Measurements from ENCODE around the gene ANKRD65.

The ANKRD65 gene

DNA sequence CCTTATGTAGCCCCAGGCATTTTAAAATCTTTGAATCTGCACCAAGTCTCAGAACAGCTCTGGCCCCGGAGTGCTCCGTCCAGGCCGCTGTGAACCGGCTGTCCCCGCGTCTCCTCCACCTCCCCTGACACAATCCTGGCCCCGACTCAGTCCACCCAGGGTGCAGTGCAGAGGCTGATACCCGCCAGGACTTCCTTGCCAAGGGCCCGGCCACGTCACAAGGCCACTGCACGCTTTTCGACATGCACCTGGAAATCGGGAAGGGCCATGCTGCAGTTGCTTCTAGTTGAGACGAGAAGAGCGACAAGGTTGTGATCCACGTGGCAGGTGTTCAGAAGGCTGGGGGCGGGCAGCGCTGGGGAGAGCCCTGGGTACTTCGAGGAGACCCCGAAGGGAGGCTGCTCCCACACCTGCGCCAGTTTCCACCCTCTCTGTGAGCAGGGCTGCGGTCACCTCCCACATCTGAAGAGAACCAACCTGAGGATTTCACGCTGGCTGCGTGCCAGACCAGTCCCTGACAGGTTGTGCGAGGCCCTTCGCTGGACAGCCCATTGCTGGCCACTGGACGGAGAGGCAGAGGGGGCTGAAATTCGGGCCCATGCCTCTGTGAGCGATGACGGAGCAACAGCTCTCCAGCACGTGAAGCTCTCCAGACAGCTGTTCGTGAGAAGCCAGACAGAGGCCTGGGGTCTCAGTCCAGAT is 21.1 kb upstream of the ANKRD65 start:
- no peak overlapping the region for H3K4me3 ChIP-seq (ENCODE audit: low read depth, low read length)
- DNase-seq (ENCODE audit: low read depth), result no peak
- TF ChIP-seq, protein P1, sequence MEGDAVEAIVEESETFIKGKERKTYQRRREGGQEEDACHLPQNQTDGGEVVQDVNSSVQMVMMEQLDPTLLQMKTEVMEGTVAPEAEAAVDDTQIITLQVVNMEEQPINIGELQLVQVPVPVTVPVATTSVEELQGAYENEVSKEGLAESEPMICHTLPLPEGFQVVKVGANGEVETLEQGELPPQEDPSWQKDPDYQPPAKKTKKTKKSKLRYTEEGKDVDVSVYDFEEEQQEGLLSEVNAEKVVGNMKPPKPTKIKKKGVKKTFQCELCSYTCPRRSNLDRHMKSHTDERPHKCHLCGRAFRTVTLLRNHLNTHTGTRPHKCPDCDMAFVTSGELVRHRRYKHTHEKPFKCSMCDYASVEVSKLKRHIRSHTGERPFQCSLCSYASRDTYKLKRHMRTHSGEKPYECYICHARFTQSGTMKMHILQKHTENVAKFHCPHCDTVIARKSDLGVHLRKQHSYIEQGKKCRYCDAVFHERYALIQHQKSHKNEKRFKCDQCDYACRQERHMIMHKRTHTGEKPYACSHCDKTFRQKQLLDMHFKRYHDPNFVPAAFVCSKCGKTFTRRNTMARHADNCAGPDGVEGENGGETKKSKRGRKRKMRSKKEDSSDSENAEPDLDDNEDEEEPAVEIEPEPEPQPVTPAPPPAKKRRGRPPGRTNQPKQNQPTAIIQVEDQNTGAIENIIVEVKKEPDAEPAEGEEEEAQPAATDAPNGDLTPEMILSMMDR (IDR thresholded peaks at IDR 0.05; ENCODE audit: insufficient read depth, low read depth, low read length, missing control alignments), result no peak

DNA sequence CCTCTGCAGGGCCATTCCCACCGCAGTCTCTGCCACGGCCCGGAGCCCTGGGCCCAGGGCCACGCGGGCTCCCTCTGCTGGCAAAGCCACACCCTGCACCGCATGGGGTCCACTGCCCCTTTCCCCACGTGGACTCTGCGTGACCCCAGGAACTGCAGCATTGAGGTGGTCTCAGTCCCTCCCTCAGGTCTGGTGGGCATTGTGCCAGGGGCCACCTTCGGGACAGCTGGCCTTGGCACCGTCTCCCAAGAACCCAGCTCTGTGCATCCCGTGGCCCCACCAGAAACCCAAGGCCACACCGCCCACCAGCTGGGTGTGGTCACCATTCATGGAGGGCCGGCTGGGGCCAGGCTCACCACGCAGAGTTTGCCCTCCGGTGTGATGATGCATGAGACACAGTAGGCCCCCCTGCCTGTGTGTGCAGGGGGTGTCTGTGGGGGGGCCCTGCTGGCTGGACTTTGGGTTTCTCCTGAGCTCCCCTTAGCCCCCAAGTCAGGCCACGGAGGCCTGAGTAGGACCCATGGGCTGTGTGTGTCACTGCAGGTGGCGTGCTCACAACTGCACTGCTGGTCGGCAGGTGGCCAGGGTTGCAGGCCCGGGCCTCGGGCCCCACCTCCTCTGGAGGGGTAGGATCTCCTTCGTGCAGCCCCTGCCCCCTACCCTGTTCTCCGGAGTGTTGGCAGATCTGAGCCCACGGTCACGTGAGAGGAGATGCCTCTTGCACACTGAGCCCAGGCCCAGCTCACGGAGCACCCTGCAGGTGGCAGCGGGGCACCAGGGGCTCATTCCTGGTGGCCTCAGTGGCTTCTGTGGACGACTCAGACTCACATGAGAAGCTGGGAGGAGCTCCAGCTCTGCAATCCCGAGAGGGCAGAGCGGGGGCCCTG is 20.2 kb upstream of the ANKRD65 start:
- H3K4me3 ChIP-seq (ENCODE audit: low read depth, low read length), result no peak overlapping the region
- DNase-seq (ENCODE audit: low read depth), result peak; percentile 60
- TF ChIP-seq, protein P1 (IDR thresholded peaks at IDR 0.05; ENCODE audit: insufficient read depth, low read depth, low read length, missing control alignments), result peak; percentile 92

DNA sequence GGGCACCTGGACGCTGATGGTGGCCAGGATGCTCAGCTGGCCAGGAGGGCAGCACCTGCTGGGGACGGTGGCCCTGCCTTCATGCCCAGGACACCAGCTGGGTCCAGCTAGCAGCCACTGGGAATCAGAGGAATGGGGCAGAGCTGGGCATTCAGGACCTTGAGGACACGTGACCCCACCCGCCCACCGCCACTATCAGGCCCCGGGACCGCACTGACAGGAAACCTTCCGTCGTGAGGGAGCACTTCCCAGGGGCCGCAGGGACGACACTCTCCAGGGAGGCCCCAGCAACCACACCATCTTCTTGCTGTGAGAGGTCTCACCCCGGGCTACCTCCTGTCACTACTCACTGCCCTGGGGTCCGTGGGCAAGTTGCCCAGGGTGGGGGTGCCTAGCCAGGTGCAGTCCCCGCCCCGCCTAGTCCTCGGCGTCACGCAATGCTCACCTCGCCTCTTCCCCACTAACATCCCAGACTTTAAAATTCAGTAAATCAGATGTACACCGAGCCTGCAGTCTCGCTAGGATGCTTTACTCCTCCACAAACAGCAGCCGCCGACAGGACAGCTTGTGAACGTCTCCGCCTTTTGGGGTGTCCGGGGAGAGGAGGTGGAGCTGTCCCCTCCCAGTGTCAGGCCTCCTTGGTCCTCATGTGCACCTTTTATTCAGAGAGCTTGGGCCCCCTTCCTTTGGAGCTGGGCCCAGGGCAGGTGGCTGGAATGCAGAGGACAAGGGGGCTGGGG is 19.4 kb upstream of the ANKRD65 start:
- no peak overlapping the region for H3K4me3 ChIP-seq (ENCODE audit: low read depth, low read length)
- TF ChIP-seq, protein P1 (IDR thresholded peaks at IDR 0.05; ENCODE audit: insufficient read depth, low read depth, low read length, missing control alignments), result no peak
- no peak for DNase-seq (ENCODE audit: low read depth)

DNA sequence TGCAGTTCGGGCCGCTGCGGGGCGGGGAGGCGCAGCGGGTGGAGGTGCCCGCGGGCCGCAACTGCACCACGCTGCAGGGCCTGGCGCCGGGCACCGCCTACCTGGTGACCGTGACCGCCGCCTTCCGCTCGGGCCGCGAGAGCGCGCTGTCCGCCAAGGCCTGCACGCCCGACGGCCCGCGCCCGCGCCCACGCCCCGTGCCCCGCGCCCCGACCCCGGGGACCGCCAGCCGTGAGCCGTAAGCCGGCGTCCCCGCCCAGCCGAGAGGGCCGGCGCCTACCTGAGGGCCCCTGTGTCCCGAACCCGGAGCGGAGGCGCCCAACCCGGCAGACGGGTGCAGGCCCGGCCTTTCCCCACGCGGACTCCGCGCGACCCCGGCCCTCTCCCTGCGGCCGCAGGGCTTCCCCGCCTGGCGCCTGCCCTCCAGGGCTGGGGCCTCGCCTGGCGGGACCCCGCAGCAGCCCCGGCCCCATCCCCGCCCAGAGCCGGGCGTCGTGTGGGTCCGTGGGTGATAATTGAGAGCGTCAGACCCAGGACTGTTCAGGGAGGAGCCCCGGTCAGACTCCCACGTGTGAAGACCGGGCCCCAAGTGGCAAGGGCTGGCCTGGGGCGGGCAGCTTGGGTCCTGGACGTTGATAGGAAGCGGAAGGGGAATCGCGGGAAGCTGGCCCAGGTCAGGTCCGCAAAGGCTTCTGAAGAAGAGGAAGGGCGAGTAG is 18.6 kb upstream of the ANKRD65 start:
- TF ChIP-seq, protein P1 (IDR thresholded peaks at IDR 0.05; ENCODE audit: insufficient read depth, low read depth, low read length, missing control alignments), result no peak
- no peak overlapping the region for H3K4me3 ChIP-seq (ENCODE audit: low read depth, low read length)
- DNase-seq (ENCODE audit: low read depth), result no peak

DNA sequence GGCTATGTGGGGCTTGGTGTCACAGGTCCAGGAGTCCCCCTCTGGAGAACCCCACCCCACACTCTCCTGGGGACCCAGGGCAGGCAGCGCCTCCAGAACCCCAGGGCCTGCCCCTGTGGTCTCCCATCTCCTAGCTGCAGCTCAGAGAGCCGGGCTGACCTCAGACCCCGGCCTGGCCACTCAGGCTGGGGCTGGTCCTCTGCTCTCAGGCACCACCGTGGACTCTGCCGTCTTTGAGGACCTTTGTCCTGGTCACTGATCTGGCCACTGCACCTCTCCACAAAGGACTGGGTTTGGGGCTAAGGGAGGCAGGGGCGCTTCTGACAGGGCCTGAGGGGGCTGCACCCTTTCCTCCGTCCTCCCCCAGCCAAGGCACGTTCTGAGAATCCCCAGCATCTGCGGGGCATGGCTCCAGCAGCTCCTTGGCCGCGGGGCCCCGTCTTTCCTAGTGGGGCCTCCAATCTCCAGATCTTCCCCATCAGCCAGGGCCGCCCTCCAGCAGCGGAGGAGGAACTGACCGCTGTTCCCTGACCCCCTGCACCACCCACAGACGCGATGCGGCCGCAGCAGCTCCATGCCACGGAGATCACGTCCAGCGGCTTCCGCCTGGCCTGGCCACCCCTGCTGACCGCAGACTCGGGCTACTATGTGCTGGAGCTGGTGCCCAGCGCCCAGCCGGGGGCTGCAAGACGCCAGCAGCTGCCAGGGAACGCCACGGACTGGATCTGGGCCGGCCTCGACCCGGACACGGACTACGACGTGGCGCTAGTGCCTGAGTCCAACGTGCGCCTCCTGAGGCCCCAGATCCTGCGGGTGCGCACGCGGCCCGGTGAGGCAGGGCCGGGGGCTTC is 17.7 kb upstream of the ANKRD65 start:
- no peak for DNase-seq (ENCODE audit: low read depth)
- TF ChIP-seq, protein P1 (IDR thresholded peaks at IDR 0.05; ENCODE audit: insufficient read depth, low read depth, low read length, missing control alignments), result no peak

More for the DNA sequence above, 17.7 kb upstream of the ANKRD65 start:
- H3K4me3 ChIP-seq (ENCODE audit: low read depth, low read length), result no peak overlapping the region

All from GM12865 (cell line).